B cell (primary cell): ENCODE measurements around the gene CES4A. TPM values are rescaled to one million over a fixed set of nuclear protein-coding genes. Genes with fewer than 3 reads are reported as not detected.

Source experiments
- ATAC-seq: fragments of 200-7000 bp; cut with Tn5 transposase; one replicate; pipeline ENCODE4 v1.10.0; 2021; ENCODE audit warnings: low read depth, mild to moderate bottlenecking, moderate number of reproducible peaks, moderate library complexity
- CTCF ChIA-PET: fragments of 350-600 bp; sonication (Branson Sonifier 250); formaldehyde crosslinking; loops from one replicate; lab custom pipeline; 2021; ENCODE audit warnings: antibody characterized with exemption, inconsistent platforms; lab: Charles Lee
- POLR2A ChIA-PET: fragments of 350-600 bp; sonication (Branson Sonifier 250); formaldehyde crosslinking; loops from one replicate; lab custom pipeline; 2021; ENCODE audit warnings: antibody characterized with exemption; lab: Charles Lee
- DNase-seq: peaks from one replicate; pipeline ENCODE4 v3.0.0; 2013
- H2AFZ ChIP-seq: 2 replicates; pipeline ENCODE4 v1.6.1; 2012; ENCODE audit warnings: mild to moderate bottlenecking, low read depth, low read length; ENCODE audit not compliant: insufficient read depth, poor library complexity, severe bottlenecking
- H3K27ac ChIP-seq, 2 donors: 1 replicate in 1 of 2; 2 replicates in 1 of 2; pipeline ENCODE4 v1.5.1; 2012 to 2013; ENCODE audit warnings: low read length in 2 of 2, mild to moderate bottlenecking in 2 of 2, moderate library complexity in 1 of 2
- H3K27me3 ChIP-seq, 4 experiments: fragments of 200-600 bp in 1 of 4; sonication (generic) in 1 of 4; replicated peaks in 1 of 4; 1 replicate in 2 of 4; 2 replicates in 2 of 4; pipeline versions ENCODE4 v1.6.1 to v1.7.0; 2013 to 2016; ENCODE audit warnings: low read length in 3 of 4, mild to moderate bottlenecking in 2 of 4, mixed read lengths in 1 of 4, moderate library complexity in 1 of 4; ENCODE audit not compliant: insufficient read depth in 4 of 4, control insufficient read depth in 3 of 4; ENCODE audit errors: control extremely low read depth in 1 of 4
- H3K36me3 ChIP-seq, 2 experiments: replicated peaks in 1 of 2; 1 replicate in 1 of 2; 2 replicates in 1 of 2; pipeline versions ENCODE4 v1.6.1 to v1.7.1; 2013; ENCODE audit warnings: low read length in 1 of 2; ENCODE audit not compliant: insufficient read depth in 2 of 2, control insufficient read depth in 1 of 2; ENCODE audit errors: control extremely low read depth in 1 of 2, extremely low read depth in 1 of 2
- H3K4me1 ChIP-seq, 2 donors: fragments of 200-600 bp in 1 of 2; sonication (generic) in 1 of 2; 1 replicate in 1 of 2; 2 replicates in 1 of 2; pipeline versions ENCODE4 v1.5.1 to v1.6.1; 2013 to 2017; ENCODE audit warnings: low read length in 2 of 2; ENCODE audit not compliant: control insufficient read depth in 2 of 2, insufficient read depth in 2 of 2
- H3K4me2 ChIP-seq: replicated peaks from 2 replicates; pipeline ENCODE3; 2012; ENCODE audit warnings: mild to moderate bottlenecking, low read depth, low read length; ENCODE audit not compliant: poor library complexity, severe bottlenecking
- H3K4me3 ChIP-seq, 5 experiments: fragments of 200-600 bp in 1 of 5; sonication (generic) in 1 of 5; 1 replicate in 3 of 5; 2 replicates in 2 of 5; pipeline versions ENCODE4 v1.5.1 to v1.7.0; 2011 to 2016; ENCODE audit warnings: low read length in 4 of 5, mild to moderate bottlenecking in 4 of 5, low read depth in 2 of 5, control low read depth in 1 of 5, moderate library complexity in 1 of 5; ENCODE audit not compliant: insufficient read depth in 1 of 5; ENCODE audit errors: control extremely low read depth in 1 of 5, extremely low read depth in 1 of 5
- H3K79me2 ChIP-seq: fragments of 200-600 bp; sonication (generic); one replicate; pipeline ENCODE4 v1.6.0; 2016; ENCODE audit warnings: low read length; ENCODE audit not compliant: control insufficient read depth, insufficient read depth
- H3K9ac ChIP-seq: fragments of 200-600 bp; sonication (generic); 2 replicates; pipeline ENCODE4 v1.6.1; 2017; ENCODE audit warnings: mild to moderate bottlenecking, low read length, moderate library complexity
- H3K9me3 ChIP-seq, 3 donors: one replicate each; pipeline versions ENCODE4 v1.6.1 to v1.7.1; 2013; ENCODE audit warnings: low read length in 2 of 3; ENCODE audit not compliant: control insufficient read depth in 2 of 3, insufficient read depth in 1 of 3; ENCODE audit errors: control extremely low read depth in 1 of 3
- H4K20me1 ChIP-seq: 2 replicates; pipeline ENCODE4 v1.6.0; 2012; ENCODE audit warnings: mild to moderate bottlenecking, low read length; ENCODE audit not compliant: insufficient read depth, control insufficient read depth, poor library complexity, severe bottlenecking
- H3K27ac Mint-ChIP-seq: one replicate; pipeline ENCODE4 v1.8.0; 2021; ENCODE audit warnings: mixed read lengths
- H3K27me3 Mint-ChIP-seq: one replicate; pipeline ENCODE4 v1.8.0; 2021; ENCODE audit warnings: mixed read lengths
- H3K4me1 Mint-ChIP-seq: one replicate; pipeline ENCODE4 v1.8.0; 2021; ENCODE audit warnings: mixed read lengths
- H3K4me3 Mint-ChIP-seq: one replicate; pipeline ENCODE4 v1.8.0; 2021; ENCODE audit warnings: mixed read lengths
- H3K9me3 Mint-ChIP-seq: one replicate; pipeline ENCODE4 v1.8.0; 2022; ENCODE audit warnings: mixed read lengths; ENCODE audit not compliant: insufficient read depth
- CTCF ChIP-seq: fragments of 200-600 bp; IDR thresholded peaks from one replicate; pipeline ENCODE4 v1.8.0; 2022; ENCODE audit warnings: antibody characterized with exemption, mild to moderate bottlenecking
- EZH2 ChIP-seq: IDR thresholded peaks from 2 replicates; pipeline ENCODE4 v1.6.1; 2012; ENCODE audit warnings: borderline replicate concordance, low read depth, mild to moderate bottlenecking, moderate library complexity, low read length; ENCODE audit not compliant: insufficient read depth, poor library complexity, severe bottlenecking
- WGBS: methylation state at CpG from one replicate; pipeline ENCODE4 v1.1.5; 2013; ENCODE audit warnings: missing lambda C conversion rate; ENCODE audit not compliant: insufficient coverage; 5-methylcytosine and 5-hydroxymethylcytosine counted together
- intact Hi-C: fragments of 100-400 bp; cut with micrococcal nuclease; formaldehyde crosslinking; loops from one replicate; pipeline ENCODE4 v1.10.0; 2022
- polyA plus RNA-seq: library from polyadenylated mRNA; depleted of rRNA; stranded (reverse); fragments of >200 nt; gene quantifications from 2 replicates; pipeline ENCODE4 v1.2.3, GENCODE V29; 2012
- total RNA-seq, 2 donors: library from RNA; stranded (reverse); fragments of 120-200 nt in 1 of 2; gene quantifications; 1 replicate in 1 of 2; 2 replicates in 1 of 2; pipeline versions ENCODE4 v1.2.3 to v1.2.4, GENCODE V29; 2013 to 2022

Gene CES4A
- total and polyA plus RNA-seq, 2 donors (not counting 1 experiment from before 2014, with no cell fraction given), result 8.4 to 17.3 TPM

GRCh38 chr16:66983033-66983432 lies 5.4 kb upstream of the CES4A start:
- Histone ChIP-seq H3K9me3 (no peaks in the 10 kb centered on the region), H3K4me2 (no peak overlapping the region), H3K79me2 (no peaks in the 10 kb centered on the region), H3K27me3 (no peaks in the 10 kb centered on the region), H3K36me3 (no peaks in the 10 kb centered on the region), H3K9ac (no peak overlapping the region), H3K4me1 (no peaks in the 10 kb centered on the region), H4K20me1 (no peaks in the 10 kb centered on the region), H2AFZ (no peak overlapping the region), H3K27ac (no peak overlapping the region), H3K4me3 (no peak overlapping the region)
- no peaks in the 10 kb centered on the region for H3K27me3 Mint-ChIP-seq
- H3K4me1 Mint-ChIP-seq, result no peaks in the 10 kb centered on the region
- TF ChIP-seq EZH2 (no peak), CTCF (no peak)
- DNase-seq (no peak), ATAC-seq (no peak)
- H3K4me3 Mint-ChIP-seq, result no peak overlapping the region
- H3K27ac Mint-ChIP-seq, result no peak overlapping the region
- ChIA-PET POLR2A (no interaction called here), CTCF (interaction anchor here (0.8 to 1.6 kb wide), 3 partner anchors 10 to 172 kb away, joined by 3 to 4 read pairs (median 3); no protein-coding TSS in a partner anchor)
- WGBS, result 90% methylated on average over 3 of the region's 9 CpGs
- no peaks in the 10 kb centered on the region for H3K9me3 Mint-ChIP-seq
- intact Hi-C loops, result no loop called here

GRCh38 chr16:66984892-66985311 lies 3.5 kb upstream of the CES4A start:
- H3K4me3 ChIP-seq, result no peak overlapping the region
- no peaks in the 10 kb centered on the region for H3K27me3 ChIP-seq
- Mint-ChIP-seq H3K4me3 (no peak overlapping the region), H3K27me3 (no peaks in the 10 kb centered on the region), H3K27ac (no peak overlapping the region), H3K9me3 (no peaks in the 10 kb centered on the region), H3K4me1 (no peaks in the 10 kb centered on the region)
- no peak for ATAC-seq
- no peak for DNase-seq
- no peak overlapping the region for H3K4me2 ChIP-seq
- H3K79me2 ChIP-seq, result no peaks in the 10 kb centered on the region
- CTCF ChIA-PET, result interaction anchor here (1.0 to 1.3 kb wide), 2 partner anchors 169 to 170 kb away, joined by 3 to 5 read pairs; no protein-coding TSS in a partner anchor
- H3K9me3 ChIP-seq, result no peaks in the 10 kb centered on the region
- no peaks in the 10 kb centered on the region for H3K36me3 ChIP-seq
- POLR2A ChIA-PET, result no interaction called here
- TF ChIP-seq CTCF (no peak), EZH2 (no peak)
- no peaks in the 10 kb centered on the region for H3K4me1 ChIP-seq
- no peak overlapping the region for H3K9ac ChIP-seq
- intact Hi-C loops, result no loop called here
- no peak overlapping the region for H3K27ac ChIP-seq
- no peaks in the 10 kb centered on the region for H4K20me1 ChIP-seq
- 73% methylated on average over 4 of the region's 4 CpGs for WGBS
- no peak overlapping the region for H2AFZ ChIP-seq
